Omental fat pad (tissue), 4 donors: ENCODE measurements around the gene TGFB1. TPM values are rescaled to one million over a fixed set of nuclear protein-coding genes. Genes with fewer than 3 reads are reported as not detected.
A peak's percentile ranks its signal among the peaks of the same experiment; 100 is the strongest.

Source experiments
- ATAC-seq: fragments of 150-250 bp; one replicate; pipeline ENCODE4 v1.9.1; 2016; ENCODE audit warnings: mild to moderate bottlenecking, moderate library complexity; ENCODE audit not compliant: low FRiP score
- DNase-seq: peaks from one replicate; pipeline ENCODE4 v3.0.0-alpha.2; 2019; ENCODE audit warnings: low spot score
- CTCF ChIP-seq, 3 donors: fragments of 450-650 bp; IDR thresholded peaks; one replicate each; pipeline ENCODE4 v1.5.1; 2016 to 2017; ENCODE audit warnings: antibody characterized with exemption in 3 of 3, mild to moderate bottlenecking in 3 of 3, moderate library complexity in 2 of 3
- total RNA-seq, 4 donors: library from RNA; depleted of rRNA; stranded (reverse); fragments of >200 nt; gene quantifications; one replicate each; pipeline ENCODE4 v1.1.0, GENCODE V29; 2016

TGFB1 gene
- total RNA-seq, 4 donors from 2014 or later = 17.6 to 43.0 (median 25.2) TPM

GRCh38 chr19:41369769-41370168 lies 16.0 kb upstream of the TGFB1 start:
- no peak for TF ChIP-seq CTCF (IDR thresholded peaks at IDR 0.05)
- DNase-seq = no peak
- no peak for ATAC-seq

- DNase-seq (no peak), ATAC-seq (peak; percentile 42)
- TF ChIP-seq CTCF (IDR thresholded peaks at IDR 0.05) = no peak
Observed at GRCh38 chr19:41367848-41368301, 14.2 kb upstream of the TGFB1 start.

DNA sequence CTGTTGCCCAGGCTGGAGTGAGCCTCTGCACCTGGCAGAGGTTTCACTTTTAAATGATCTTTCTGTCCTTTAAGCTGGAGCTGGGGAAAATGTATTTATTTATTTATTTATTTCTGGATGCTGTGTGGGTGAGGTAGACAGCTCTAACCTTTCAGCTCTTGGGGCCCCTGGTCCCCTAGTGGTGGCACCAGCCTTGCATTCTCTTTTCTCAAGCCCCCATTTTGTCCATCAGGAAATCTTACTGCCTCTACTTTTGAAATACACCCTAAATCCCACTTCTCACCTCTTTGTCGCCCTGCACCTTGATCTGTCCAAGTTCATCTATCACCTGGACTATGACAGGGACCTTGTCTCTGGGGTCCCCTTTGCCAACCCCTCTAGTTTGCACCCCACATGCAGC lies 12.4 kb upstream of the TGFB1 start:
- no peak for ATAC-seq
- no peak for DNase-seq
- TF ChIP-seq CTCF (IDR thresholded peaks at IDR 0.05) = no peak

DNA sequence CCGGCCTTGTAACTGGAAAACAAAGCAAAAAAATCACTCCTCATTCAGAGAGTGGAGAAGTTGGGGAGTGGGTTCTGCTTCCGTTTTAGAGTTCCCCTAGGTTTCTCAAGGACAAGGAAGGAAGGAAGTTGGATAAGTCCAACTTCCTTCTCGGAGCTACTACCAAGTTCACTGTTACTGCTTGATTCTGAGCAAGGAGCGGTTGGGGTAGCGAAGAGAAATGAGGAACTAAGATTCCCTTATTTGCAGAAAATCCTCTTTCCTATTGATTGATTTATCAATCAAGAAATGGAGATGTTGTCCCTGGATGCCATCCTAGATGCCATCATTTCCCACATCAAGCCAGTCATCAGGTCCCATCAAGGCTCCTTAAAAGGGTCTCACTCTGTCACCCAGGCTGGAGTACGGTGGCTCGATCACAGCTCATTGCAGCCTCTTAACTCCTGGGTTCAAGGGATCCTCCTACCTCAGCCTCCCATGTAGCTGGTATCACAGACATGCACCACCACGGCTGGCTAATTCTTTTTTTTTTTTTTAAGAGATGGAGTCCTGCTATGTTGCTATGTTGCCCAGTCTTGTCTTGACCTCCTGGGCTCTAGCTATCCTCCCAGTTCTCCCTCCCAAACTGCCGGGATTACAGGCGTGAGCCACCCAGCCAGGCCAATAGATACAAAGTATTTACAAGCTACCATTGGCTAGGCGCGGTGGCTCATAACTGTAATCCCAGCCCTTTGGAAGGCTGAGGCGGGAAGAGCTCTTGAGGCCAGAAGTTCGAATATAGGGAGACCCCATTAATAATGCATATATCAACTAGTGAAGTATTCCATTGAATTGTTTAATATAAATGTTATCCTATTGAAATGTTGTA lies 11.0 kb upstream of the TGFB1 start:
- DNase-seq (no peak), ATAC-seq (peak; percentile 2)
- no peak for TF ChIP-seq CTCF (IDR thresholded peaks at IDR 0.05)

- ATAC-seq = peak; percentile 97
- TF ChIP-seq CTCF (IDR thresholded peaks at IDR 0.05) = no peak
- DNase-seq = peak; percentile 89
Observed at GRCh38 chr19:41363753-41364523, 10.2 kb upstream of the TGFB1 start, which contains the start of gene B9D2. Gene B9D2, minus strand, starts transcription at chr19:41364149. Its CDS starts 630 bp downstream, at chr19:41363519.

- DNase-seq (no peak), ATAC-seq (no peak)
- TF ChIP-seq CTCF (IDR thresholded peaks at IDR 0.05) = no peak
Observed at GRCh38 chr19:41363371-41363752, 9.6 kb upstream of the TGFB1 start.
